ENCODE data around the gene MAST4. TPM values are rescaled to one million over a fixed set of nuclear protein-coding genes. Genes with fewer than 3 reads are reported as not detected.
A peak's percentile ranks its signal among the peaks of the same experiment; 100 is the strongest.

MAST4 gene
- total and polyA plus RNA-seq, 2 donors from 2014 or later = 27.3 to 31.4 TPM

DNA sequence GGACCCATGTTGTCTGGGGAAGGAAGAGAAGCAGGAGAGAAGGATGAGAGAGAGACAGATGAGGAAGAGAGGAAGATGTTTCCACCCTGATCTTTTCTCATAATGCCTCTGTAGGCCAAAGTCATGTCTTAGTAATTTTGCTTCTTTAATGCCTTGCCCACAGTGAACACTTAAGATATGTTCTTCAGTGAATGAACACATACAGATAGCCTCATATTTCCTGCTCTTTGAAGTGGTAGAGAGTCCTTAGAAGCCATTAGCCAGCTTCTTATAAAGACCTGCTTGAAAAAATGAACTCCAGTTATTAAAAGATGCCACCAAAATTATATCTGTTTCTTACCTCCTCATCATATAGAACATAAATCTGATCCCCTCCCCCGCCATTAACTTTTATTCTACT lies 356.0 kb downstream of the MAST4 start:
- FAIRE-seq = no peak
- no peak for DNase-seq
- no peak overlapping the region for H3K9ac ChIP-seq (ENCODE audit: low read length in 3 of 3)
- H3K36me3 ChIP-seq (ENCODE audit: control insufficient read depth in 2 of 3, insufficient read depth in 3 of 3, low read length in 3 of 3) = no peaks in the 10 kb centered on the region
- intact Hi-C loops (cut with DNase I) = no loop called here
- H3K4me1 ChIP-seq (ENCODE audit: control insufficient read depth in 2 of 3, insufficient read depth in 2 of 3, low read depth in 1 of 3, low read length in 3 of 3) = no peaks in the 10 kb centered on the region
- no peak overlapping the region for H3K4me3 ChIP-seq (ENCODE audit: low read length in 3 of 3)
- no peaks in the 10 kb centered on the region for H3K9me3 ChIP-seq (ENCODE audit: control insufficient read depth in 2 of 3, insufficient read depth in 1 of 3, low read length in 3 of 3)
- no peak overlapping the region for H3K27ac ChIP-seq (ENCODE audit: low read depth in 2 of 2, low read length in 2 of 2)
- TF ChIP-seq, protein P1, sequence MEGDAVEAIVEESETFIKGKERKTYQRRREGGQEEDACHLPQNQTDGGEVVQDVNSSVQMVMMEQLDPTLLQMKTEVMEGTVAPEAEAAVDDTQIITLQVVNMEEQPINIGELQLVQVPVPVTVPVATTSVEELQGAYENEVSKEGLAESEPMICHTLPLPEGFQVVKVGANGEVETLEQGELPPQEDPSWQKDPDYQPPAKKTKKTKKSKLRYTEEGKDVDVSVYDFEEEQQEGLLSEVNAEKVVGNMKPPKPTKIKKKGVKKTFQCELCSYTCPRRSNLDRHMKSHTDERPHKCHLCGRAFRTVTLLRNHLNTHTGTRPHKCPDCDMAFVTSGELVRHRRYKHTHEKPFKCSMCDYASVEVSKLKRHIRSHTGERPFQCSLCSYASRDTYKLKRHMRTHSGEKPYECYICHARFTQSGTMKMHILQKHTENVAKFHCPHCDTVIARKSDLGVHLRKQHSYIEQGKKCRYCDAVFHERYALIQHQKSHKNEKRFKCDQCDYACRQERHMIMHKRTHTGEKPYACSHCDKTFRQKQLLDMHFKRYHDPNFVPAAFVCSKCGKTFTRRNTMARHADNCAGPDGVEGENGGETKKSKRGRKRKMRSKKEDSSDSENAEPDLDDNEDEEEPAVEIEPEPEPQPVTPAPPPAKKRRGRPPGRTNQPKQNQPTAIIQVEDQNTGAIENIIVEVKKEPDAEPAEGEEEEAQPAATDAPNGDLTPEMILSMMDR (IDR thresholded peaks at IDR 0.05; ENCODE audit: borderline replicate concordance, extremely low read depth, insufficient read depth) = no peak
- H3K27me3 ChIP-seq (ENCODE audit: control insufficient read depth, insufficient read depth, low read length) = no peaks in the 10 kb centered on the region

GRCh38 chr5:66956439-66956838 lies 360.2 kb downstream of the MAST4 start:
- H3K9me3 ChIP-seq (ENCODE audit: control insufficient read depth in 2 of 3, insufficient read depth in 1 of 3, low read length in 3 of 3) = no peaks in the 10 kb centered on the region
- TF ChIP-seq, protein P1 (IDR thresholded peaks at IDR 0.05; ENCODE audit: borderline replicate concordance, extremely low read depth, insufficient read depth) = no peak
- FAIRE-seq (no peak), DNase-seq (no peak)
- no peak overlapping the region for H3K4me3 ChIP-seq (ENCODE audit: low read length in 3 of 3)
- no peaks in the 10 kb centered on the region for H3K4me1 ChIP-seq (ENCODE audit: control insufficient read depth in 2 of 3, insufficient read depth in 2 of 3, low read depth in 1 of 3, low read length in 3 of 3)
- no peak overlapping the region for H3K27ac ChIP-seq (ENCODE audit: low read depth in 2 of 2, low read length in 2 of 2)
- H3K27me3 ChIP-seq (ENCODE audit: control insufficient read depth, insufficient read depth, low read length) = no peaks in the 10 kb centered on the region
- intact Hi-C loops (cut with DNase I) = no loop called here
- H3K36me3 ChIP-seq (ENCODE audit: control insufficient read depth in 2 of 3, insufficient read depth in 3 of 3, low read length in 3 of 3) = no peaks in the 10 kb centered on the region
- H3K9ac ChIP-seq (ENCODE audit: low read length in 3 of 3) = no peak overlapping the region

DNA sequence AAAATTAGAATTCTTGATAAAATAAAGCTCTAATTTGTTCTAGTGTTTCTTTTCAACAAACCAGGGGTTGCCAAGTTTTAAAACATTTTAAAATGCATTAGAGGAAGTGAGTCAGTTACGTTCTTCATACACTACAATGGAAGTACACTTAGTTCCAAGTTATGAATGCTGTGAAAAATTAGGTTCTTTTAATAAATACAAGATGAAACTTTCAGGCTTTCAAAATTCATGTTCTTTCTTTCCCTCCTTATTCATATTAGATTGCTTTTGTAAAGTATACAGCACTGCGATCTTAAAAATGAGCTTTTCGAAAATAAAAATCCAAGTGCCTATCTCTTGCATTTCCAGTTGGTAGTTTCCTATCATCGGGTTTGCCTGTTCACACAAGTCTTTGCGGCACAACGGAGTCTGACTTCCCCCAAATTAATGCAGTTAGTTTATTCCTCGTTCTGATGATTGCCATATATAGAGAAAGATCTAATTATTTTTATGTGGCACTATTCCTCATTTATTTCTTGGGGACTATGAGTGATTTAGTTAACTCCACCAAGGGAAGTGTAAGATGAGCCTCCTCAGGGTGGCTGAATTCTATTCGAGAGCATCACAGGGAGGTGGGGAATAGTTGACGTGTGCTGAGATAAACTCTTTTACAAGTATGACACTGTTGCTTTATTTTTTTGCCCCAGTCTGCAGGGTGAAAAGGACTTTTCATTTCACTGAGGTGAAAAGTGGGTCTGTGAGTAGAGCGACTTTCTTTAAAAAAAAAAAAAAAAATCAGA lies 362.2 kb downstream of the MAST4 start:
- no peak overlapping the region for H3K9ac ChIP-seq (ENCODE audit: low read length in 3 of 3)
- H3K27me3 ChIP-seq (ENCODE audit: control insufficient read depth, insufficient read depth, low read length) = no peaks in the 10 kb centered on the region
- peak overlapping the region; percentile 23 to 55 (median 50) for H3K4me3 ChIP-seq (ENCODE audit: low read length in 3 of 3)
- intact Hi-C loops (cut with DNase I) = no loop called here
- TF ChIP-seq, protein P1 (IDR thresholded peaks at IDR 0.05; ENCODE audit: borderline replicate concordance, extremely low read depth, insufficient read depth) = no peak
- peak in 2 of 5 donors; percentile 28 to 30 for DNase-seq
- no peaks in the 10 kb centered on the region for H3K36me3 ChIP-seq (ENCODE audit: control insufficient read depth in 2 of 3, insufficient read depth in 3 of 3, low read length in 3 of 3)
- H3K9me3 ChIP-seq (ENCODE audit: control insufficient read depth in 2 of 3, insufficient read depth in 1 of 3, low read length in 3 of 3) = no peaks in the 10 kb centered on the region
- H3K4me1 ChIP-seq (ENCODE audit: control insufficient read depth in 2 of 3, insufficient read depth in 2 of 3, low read depth in 1 of 3, low read length in 3 of 3) = no peaks in the 10 kb centered on the region
- no peak overlapping the region for H3K27ac ChIP-seq (ENCODE audit: low read depth in 2 of 2, low read length in 2 of 2)
- FAIRE-seq = no peak
